ENCODE results near the gene BBOX1.

BBOX1 gene

DNA sequence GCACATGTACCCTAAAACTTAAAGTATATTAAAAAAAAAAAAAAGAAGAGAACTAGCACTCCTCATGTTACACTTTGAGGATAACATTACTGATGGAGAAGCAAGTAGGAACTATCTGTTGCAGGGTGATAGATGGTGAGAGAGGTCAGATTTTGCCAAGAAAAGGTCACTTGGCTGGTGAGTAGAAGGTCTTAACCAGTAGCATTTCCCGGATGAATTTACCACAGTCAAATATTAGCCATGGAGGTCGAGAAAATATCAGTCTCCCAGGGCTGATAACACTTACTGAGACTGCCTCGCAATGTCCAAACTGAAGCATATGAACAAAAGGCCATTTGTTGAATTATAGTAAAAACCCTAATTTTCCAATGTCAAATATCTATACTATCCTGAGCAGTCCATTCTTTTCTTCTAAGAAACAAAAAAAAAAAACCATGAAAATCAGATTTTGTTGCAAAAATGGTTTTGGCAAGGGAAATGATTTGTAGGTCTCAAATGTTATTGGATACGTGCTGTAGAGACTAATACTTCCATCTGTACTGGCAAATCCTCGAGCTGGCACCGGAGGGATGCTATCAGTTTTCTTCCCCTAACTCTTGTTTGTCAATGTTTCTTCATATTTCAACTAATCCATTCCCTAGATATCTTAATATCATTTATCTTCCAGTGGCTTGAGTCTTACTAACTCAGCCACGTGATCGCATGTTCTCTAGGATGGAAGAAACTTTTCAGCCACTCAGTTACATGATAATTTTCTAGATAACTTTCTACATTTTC lies 14.5 kb upstream of the BBOX1 start:
- WGBS, result 95% methylated on average over 7 of the region's 8 CpGs
- H4K8ac ChIP-seq (ENCODE audit: low read length), result no peak overlapping the region
- H3K4me2 ChIP-seq (ENCODE audit: low read length, poor library complexity, severe bottlenecking), result no peak overlapping the region
- H2BK12ac ChIP-seq (ENCODE audit: low read length in 2 of 2), result no peak overlapping the region
- H3K9me3 ChIP-seq (ENCODE audit: control insufficient read depth, low read length), result no peaks in the 10 kb centered on the region
- no peak overlapping the region for H2BK120ac ChIP-seq (ENCODE audit: low read depth, low read length)
- no peak overlapping the region for H3K27ac ChIP-seq (ENCODE audit: low read length, poor library complexity, severe bottlenecking)
- no peaks in the 10 kb centered on the region for H3K79me1 ChIP-seq (replicated peaks; ENCODE audit: low read length, poor library complexity, severe bottlenecking)
- no peak overlapping the region for H3K18ac ChIP-seq (ENCODE audit: low read depth in 1 of 2, low read length in 2 of 2)
- H3K4ac ChIP-seq (ENCODE audit: low read depth in 1 of 2, low read length in 2 of 2), result no peak overlapping the region
- no peaks in the 10 kb centered on the region for H3K4me1 ChIP-seq (ENCODE audit: control insufficient read depth, insufficient read depth, low read depth, low read length)
- no peak overlapping the region for H2AK5ac ChIP-seq (ENCODE audit: low read length, severe bottlenecking)
- no peaks in the 10 kb centered on the region for H3K27me3 ChIP-seq (ENCODE audit: control insufficient read depth in 1 of 2, insufficient read depth in 1 of 2, low read length in 2 of 2)
- DNase-seq, result no peak
- H3K4me3 ChIP-seq (ENCODE audit: insufficient read depth in 1 of 2, low read depth in 1 of 2, low read length in 2 of 2), result no peak overlapping the region
- no peaks in the 10 kb centered on the region for H3K36me3 ChIP-seq (ENCODE audit: control insufficient read depth in 1 of 2, insufficient read depth in 2 of 2, low read depth in 1 of 2, low read length in 2 of 2)
- H3K9ac ChIP-seq (ENCODE audit: low read length), result no peak overlapping the region
- H2BK5ac ChIP-seq (ENCODE audit: low read depth, low read length, poor library complexity, severe bottlenecking), result no peak overlapping the region
- no peak overlapping the region for H3K14ac ChIP-seq (ENCODE audit: low read length in 2 of 2)
- no peak overlapping the region for H4K91ac ChIP-seq (ENCODE audit: low read length)
- no peak overlapping the region for H2BK15ac ChIP-seq (ENCODE audit: low read depth, poor library complexity, severe bottlenecking)
- no peak overlapping the region for H2AFZ ChIP-seq (ENCODE audit: low read depth, low read length)
- H3K23ac ChIP-seq (ENCODE audit: low read length in 2 of 2), result no peak overlapping the region

DNA sequence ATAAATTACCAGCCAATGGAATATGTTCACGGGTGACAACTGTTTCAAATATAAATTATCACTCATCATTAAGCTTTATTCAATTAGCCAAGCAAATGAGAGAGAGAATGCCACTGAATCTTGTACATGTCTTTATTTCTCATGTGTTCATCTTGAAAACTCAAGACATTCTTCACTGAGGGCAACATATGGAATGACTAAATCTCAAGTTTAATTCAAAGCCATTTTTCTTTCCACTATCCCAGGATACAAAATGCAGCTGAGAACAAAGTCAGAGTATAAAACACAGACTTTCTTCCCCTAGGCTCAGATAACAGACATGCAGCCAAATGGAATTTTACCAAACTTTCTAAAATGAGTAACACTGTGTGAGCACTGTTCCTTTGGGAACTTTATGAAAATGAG lies 12.1 kb upstream of the BBOX1 start:
- no peak overlapping the region for H3K23ac ChIP-seq (ENCODE audit: low read length in 2 of 2)
- H3K4ac ChIP-seq (ENCODE audit: low read depth in 1 of 2, low read length in 2 of 2), result no peak overlapping the region
- H2BK120ac ChIP-seq (ENCODE audit: low read depth, low read length), result no peak overlapping the region
- no peak overlapping the region for H3K4me3 ChIP-seq (ENCODE audit: insufficient read depth in 1 of 2, low read depth in 1 of 2, low read length in 2 of 2)
- H3K36me3 ChIP-seq (ENCODE audit: control insufficient read depth in 1 of 2, insufficient read depth in 2 of 2, low read depth in 1 of 2, low read length in 2 of 2), result no peaks in the 10 kb centered on the region
- no peak for DNase-seq
- H3K27me3 ChIP-seq (ENCODE audit: control insufficient read depth in 1 of 2, insufficient read depth in 1 of 2, low read length in 2 of 2), result no peaks in the 10 kb centered on the region
- no peak overlapping the region for H4K91ac ChIP-seq (ENCODE audit: low read length)
- no peak overlapping the region for H2AFZ ChIP-seq (ENCODE audit: low read depth, low read length)
- WGBS, result 80% methylated on average over 1 of the region's 1 CpG
- no peak overlapping the region for H2BK5ac ChIP-seq (ENCODE audit: low read depth, low read length, poor library complexity, severe bottlenecking)
- H3K18ac ChIP-seq (ENCODE audit: low read depth in 1 of 2, low read length in 2 of 2), result no peak overlapping the region
- no peaks in the 10 kb centered on the region for H3K9me3 ChIP-seq (ENCODE audit: control insufficient read depth, low read length)
- no peaks in the 10 kb centered on the region for H3K79me1 ChIP-seq (replicated peaks; ENCODE audit: low read length, poor library complexity, severe bottlenecking)
- H2AK5ac ChIP-seq (ENCODE audit: low read length, severe bottlenecking), result no peak overlapping the region
- H3K4me2 ChIP-seq (ENCODE audit: low read length, poor library complexity, severe bottlenecking), result no peak overlapping the region
- H3K27ac ChIP-seq (ENCODE audit: low read length, poor library complexity, severe bottlenecking), result no peak overlapping the region
- H3K4me1 ChIP-seq (ENCODE audit: control insufficient read depth, insufficient read depth, low read depth, low read length), result no peaks in the 10 kb centered on the region
- H2BK15ac ChIP-seq (ENCODE audit: low read depth, poor library complexity, severe bottlenecking), result no peak overlapping the region
- no peak overlapping the region for H3K14ac ChIP-seq (ENCODE audit: low read length in 2 of 2)
- no peak overlapping the region for H4K8ac ChIP-seq (ENCODE audit: low read length)
- H3K9ac ChIP-seq (ENCODE audit: low read length), result peak overlapping the region; percentile 67
- no peak overlapping the region for H2BK12ac ChIP-seq (ENCODE audit: low read length in 2 of 2)

DNA sequence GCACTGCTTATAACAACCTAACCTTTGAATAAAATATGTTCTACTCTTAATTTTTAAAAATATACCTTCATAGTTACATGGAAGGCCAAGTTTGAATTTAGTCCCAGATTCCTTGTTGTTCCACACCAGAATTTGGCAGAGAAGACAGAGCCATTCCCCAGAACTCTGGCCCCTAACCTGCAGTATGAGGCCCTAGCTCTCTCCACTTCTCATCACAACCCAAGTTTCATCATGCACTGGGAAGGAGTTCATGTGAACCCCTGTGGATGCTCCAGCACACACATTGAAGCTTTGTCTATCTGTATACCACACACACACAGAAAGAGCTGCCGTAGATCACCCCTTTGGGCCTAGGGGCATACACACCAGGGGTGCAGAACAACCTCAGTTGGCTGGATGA lies 10.6 kb upstream of the BBOX1 start:
- no peak overlapping the region for H3K18ac ChIP-seq (ENCODE audit: low read depth in 1 of 2, low read length in 2 of 2)
- H3K9me3 ChIP-seq (ENCODE audit: control insufficient read depth, low read length), result peaks cover 5% of the 10 kb centered on the region
- no peak overlapping the region for H3K4ac ChIP-seq (ENCODE audit: low read depth in 1 of 2, low read length in 2 of 2)
- H2BK12ac ChIP-seq (ENCODE audit: low read length in 2 of 2), result no peak overlapping the region
- no peak overlapping the region for H2BK120ac ChIP-seq (ENCODE audit: low read depth, low read length)
- H3K4me2 ChIP-seq (ENCODE audit: low read length, poor library complexity, severe bottlenecking), result no peak overlapping the region
- WGBS, result 88% methylated on average over 1 of the region's 1 CpG
- no peaks in the 10 kb centered on the region for H3K27me3 ChIP-seq (ENCODE audit: control insufficient read depth in 1 of 2, insufficient read depth in 1 of 2, low read length in 2 of 2)
- no peaks in the 10 kb centered on the region for H3K4me1 ChIP-seq (ENCODE audit: control insufficient read depth, insufficient read depth, low read depth, low read length)
- no peak for DNase-seq
- H3K14ac ChIP-seq (ENCODE audit: low read length in 2 of 2), result no peak overlapping the region
- no peak overlapping the region for H4K91ac ChIP-seq (ENCODE audit: low read length)
- H3K4me3 ChIP-seq (ENCODE audit: insufficient read depth in 1 of 2, low read depth in 1 of 2, low read length in 2 of 2), result no peak overlapping the region
- no peak overlapping the region for H3K9ac ChIP-seq (ENCODE audit: low read length)
- H3K36me3 ChIP-seq (ENCODE audit: control insufficient read depth in 1 of 2, insufficient read depth in 2 of 2, low read depth in 1 of 2, low read length in 2 of 2), result no peaks in the 10 kb centered on the region
- H2BK15ac ChIP-seq (ENCODE audit: low read depth, poor library complexity, severe bottlenecking), result no peak overlapping the region
- H2BK5ac ChIP-seq (ENCODE audit: low read depth, low read length, poor library complexity, severe bottlenecking), result no peak overlapping the region
- H2AK5ac ChIP-seq (ENCODE audit: low read length, severe bottlenecking), result no peak overlapping the region
- no peak overlapping the region for H4K8ac ChIP-seq (ENCODE audit: low read length)
- no peaks in the 10 kb centered on the region for H3K79me1 ChIP-seq (replicated peaks; ENCODE audit: low read length, poor library complexity, severe bottlenecking)
- H2AFZ ChIP-seq (ENCODE audit: low read depth, low read length), result no peak overlapping the region
- no peak overlapping the region for H3K23ac ChIP-seq (ENCODE audit: low read length in 2 of 2)
- no peak overlapping the region for H3K27ac ChIP-seq (ENCODE audit: low read length, poor library complexity, severe bottlenecking)

DNA sequence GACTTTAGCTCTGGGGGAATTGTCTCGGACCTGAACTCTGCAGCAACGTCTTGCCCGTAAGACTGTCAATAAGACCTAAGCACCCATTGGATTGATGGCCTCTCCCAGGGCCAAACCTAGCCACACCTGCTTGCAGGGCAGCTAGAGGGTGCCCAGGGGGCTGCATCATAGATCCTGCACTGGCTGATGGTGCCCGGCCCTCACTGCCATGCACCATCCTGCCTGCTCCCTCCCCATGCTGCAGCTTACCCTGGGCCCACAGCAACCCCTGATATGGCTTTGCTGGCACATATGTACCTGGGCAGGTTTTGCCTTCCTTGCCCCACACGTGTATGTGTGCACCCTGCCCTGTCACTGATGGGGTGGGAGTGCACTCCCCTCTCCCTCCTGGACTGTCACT lies 8.9 kb upstream of the BBOX1 start:
- Histone ChIP-seq H3K4me1 (ENCODE audit: control insufficient read depth, insufficient read depth, low read depth, low read length) (no peaks in the 10 kb centered on the region), H3K27ac (ENCODE audit: low read length, poor library complexity, severe bottlenecking) (no peak overlapping the region), H2BK5ac (ENCODE audit: low read depth, low read length, poor library complexity, severe bottlenecking) (no peak overlapping the region), H2AK5ac (ENCODE audit: low read length, severe bottlenecking) (no peak overlapping the region), H3K36me3 (ENCODE audit: control insufficient read depth in 1 of 2, insufficient read depth in 2 of 2, low read depth in 1 of 2, low read length in 2 of 2) (no peaks in the 10 kb centered on the region), H3K79me1 (replicated peaks; ENCODE audit: low read length, poor library complexity, severe bottlenecking) (no peaks in the 10 kb centered on the region), H2BK15ac (ENCODE audit: low read depth, poor library complexity, severe bottlenecking) (no peak overlapping the region), H3K4me2 (ENCODE audit: low read length, poor library complexity, severe bottlenecking) (no peak overlapping the region), H3K14ac (ENCODE audit: low read length in 2 of 2) (peak overlapping the region in 1 of 2 experiments; percentile 8), H3K9me3 (ENCODE audit: control insufficient read depth, low read length) (peaks cover 17% of the 10 kb centered on the region), H3K9ac (ENCODE audit: low read length) (no peak overlapping the region), H3K4ac (ENCODE audit: low read depth in 1 of 2, low read length in 2 of 2) (no peak overlapping the region), H3K4me3 (ENCODE audit: insufficient read depth in 1 of 2, low read depth in 1 of 2, low read length in 2 of 2) (no peak overlapping the region), H2BK120ac (ENCODE audit: low read depth, low read length) (no peak overlapping the region), H2BK12ac (ENCODE audit: low read length in 2 of 2) (no peak overlapping the region), H3K18ac (ENCODE audit: low read depth in 1 of 2, low read length in 2 of 2) (no peak overlapping the region), H3K23ac (ENCODE audit: low read length in 2 of 2) (no peak overlapping the region), H3K27me3 (ENCODE audit: control insufficient read depth in 1 of 2, insufficient read depth in 1 of 2, low read length in 2 of 2) (no peaks in the 10 kb centered on the region), H4K8ac (ENCODE audit: low read length) (no peak overlapping the region), H2AFZ (ENCODE audit: low read depth, low read length) (no peak overlapping the region), H4K91ac (ENCODE audit: low read length) (no peak overlapping the region)
- DNase-seq, result no peak
- WGBS, result 85% methylated on average over 5 of the region's 5 CpGs

Measured in mesenchymal stem cell (in vitro differentiated cells and primary cell).